NCI-H1105 (cell line): ENCODE results near the gene GLI1.
A peak's percentile ranks its signal among the peaks of the same experiment; 100 is the strongest.
"Not testable (repeated sequence)": the region's sequence is repeated elsewhere in the genome, so short reads cannot be mapped to it uniquely, and the experiment has no call there.

Experiments used
- DNase-seq: peaks from one replicate; lab custom pipeline; 2025; lab: John Stamatoyannopoulos, UW

GLI1 gene

GRCh38 chr12:57476162-57476992 is 16.8 kb downstream of the GLI1 start:
- no peak for DNase-seq

DNA sequence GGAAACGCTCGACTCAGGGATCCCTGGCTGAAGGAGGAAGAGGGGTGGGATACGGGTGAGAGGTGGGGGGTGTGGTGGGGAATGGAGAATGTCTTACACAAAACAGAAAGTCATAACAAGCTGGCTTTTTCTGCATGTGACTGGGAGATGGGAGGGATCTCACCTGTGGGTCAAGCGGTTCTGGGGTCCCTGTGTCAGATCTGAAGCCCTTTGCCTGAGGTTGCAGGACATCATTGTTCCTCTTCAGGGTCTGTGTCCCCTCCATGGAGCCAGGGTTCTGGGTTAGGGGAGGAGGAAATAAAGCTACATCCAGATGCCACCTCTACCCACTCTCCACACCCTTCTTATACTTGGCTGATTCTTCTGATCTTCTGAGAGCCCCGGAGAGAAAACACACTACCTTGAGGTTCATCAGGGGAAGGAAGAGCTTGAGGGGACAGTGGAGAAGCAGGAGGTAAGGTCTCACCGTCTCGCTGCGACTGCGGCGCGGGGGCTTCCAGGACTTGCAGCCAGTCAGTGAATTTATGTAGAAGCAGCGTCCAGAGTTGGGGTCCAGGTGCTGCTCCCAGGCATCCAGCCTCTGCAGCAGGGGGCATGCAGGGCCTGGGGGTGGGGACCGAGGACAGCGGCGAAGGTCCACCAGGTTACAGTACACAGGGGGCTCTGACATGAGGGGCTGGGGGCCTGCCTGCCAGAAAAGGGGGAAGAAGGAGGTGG is 17.6 kb downstream of the GLI1 start:
- no peak for DNase-seq

- no peak for DNase-seq
Measured at GRCh38 chr12:57477710-57478681, 18.4 kb downstream of the GLI1 start.

DNA sequence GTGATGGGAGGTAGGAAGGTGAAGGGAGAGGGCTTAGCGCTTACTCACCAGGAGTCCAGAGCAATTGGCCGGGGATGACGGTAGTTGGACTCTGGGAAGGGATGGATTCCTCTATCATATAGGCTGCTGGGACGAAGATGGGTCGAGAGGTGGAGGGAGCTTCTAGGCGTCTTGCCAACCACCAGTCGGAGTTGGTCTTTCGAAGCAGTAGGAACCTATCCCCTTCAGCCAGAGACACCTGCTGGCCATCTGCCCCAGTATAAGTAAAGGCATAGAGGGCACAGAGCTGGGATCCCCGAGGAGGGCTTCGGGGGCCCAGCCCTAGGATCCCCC is 19.4 kb downstream of the GLI1 start:
- DNase-seq = no peak

GRCh38 chr12:57479376-57480115 is 20.0 kb downstream of the GLI1 start, which contains the start of gene ARHGAP9:
Gene ARHGAP9, minus strand, starts transcription at chr12:57479866. Its CDS starts 460 bp downstream, at chr12:57479406.
- no peak for DNase-seq

DNA sequence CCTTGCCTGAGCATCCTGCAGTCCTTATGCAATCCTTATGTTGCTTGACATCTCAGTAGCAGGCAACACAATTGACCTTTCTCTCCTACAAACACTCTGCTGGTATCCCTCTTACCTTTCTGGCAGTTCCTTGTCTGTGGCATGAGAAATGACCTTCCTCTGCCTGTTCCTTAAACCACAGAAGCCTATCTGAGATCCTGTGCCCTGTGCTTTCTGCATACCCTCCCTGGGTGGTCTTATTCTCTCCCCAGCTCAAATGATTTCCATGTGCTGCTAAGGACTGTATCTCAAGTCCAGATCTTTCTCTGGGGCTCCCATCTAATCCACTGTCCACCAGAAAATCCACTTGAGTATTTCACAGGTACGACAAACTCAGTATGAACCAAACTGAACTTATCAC is 22.1 kb downstream of the GLI1 start:
- no peak for DNase-seq

GRCh38 chr12:57483466-57483865 is 23.9 kb downstream of the GLI1 start:
- DNase-seq = no peak

- no peak for DNase-seq
Measured at GRCh38 chr12:57485695-57486094, 26.1 kb downstream of the GLI1 start.

DNA sequence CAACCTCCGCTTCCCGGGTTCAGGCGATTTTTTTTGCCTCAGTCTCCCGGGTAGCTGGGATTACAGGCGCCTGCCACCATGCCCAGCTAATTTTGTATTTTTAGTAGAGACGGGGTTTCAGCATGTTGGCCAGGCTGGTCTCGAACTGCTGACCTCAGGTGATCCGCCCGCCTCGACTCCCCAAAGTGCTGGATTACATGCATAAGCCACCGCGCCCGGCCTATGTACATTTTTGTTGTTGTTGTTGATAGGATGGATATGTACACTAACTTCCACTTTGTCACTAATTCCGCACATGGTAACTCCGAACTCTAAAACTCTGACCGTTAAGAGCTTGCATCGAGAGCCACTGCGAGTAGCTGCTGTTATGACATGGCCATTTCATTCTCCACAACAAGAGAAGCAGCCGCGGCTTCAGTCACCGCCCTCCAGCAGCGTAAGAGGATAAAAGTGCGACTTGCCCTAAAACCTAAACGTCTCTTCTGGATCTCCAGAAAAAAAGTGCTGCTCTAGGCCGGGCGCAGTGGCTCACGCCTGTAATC is 27.5 kb downstream of the GLI1 start:
- no peak for DNase-seq

GRCh38 chr12:57487597-57488401 is 28.2 kb downstream of the GLI1 start, which contains the start of gene MARS1:
Gene MARS1, plus strand, starts transcription at chr12:57488068. Its CDS starts 23 bp downstream, at chr12:57488091.
- DNase-seq = peak; percentile 87

GRCh38 chr12:57488402-57489156 is 29.0 kb downstream of the GLI1 start:
- DNase-seq = no peak

GRCh38 chr12:57489157-57489641 is 29.6 kb downstream of the GLI1 start:
- DNase-seq = no peak

GRCh38 chr12:57490126-57490525 is 30.5 kb downstream of the GLI1 start:
- DNase-seq = no peak

DNA sequence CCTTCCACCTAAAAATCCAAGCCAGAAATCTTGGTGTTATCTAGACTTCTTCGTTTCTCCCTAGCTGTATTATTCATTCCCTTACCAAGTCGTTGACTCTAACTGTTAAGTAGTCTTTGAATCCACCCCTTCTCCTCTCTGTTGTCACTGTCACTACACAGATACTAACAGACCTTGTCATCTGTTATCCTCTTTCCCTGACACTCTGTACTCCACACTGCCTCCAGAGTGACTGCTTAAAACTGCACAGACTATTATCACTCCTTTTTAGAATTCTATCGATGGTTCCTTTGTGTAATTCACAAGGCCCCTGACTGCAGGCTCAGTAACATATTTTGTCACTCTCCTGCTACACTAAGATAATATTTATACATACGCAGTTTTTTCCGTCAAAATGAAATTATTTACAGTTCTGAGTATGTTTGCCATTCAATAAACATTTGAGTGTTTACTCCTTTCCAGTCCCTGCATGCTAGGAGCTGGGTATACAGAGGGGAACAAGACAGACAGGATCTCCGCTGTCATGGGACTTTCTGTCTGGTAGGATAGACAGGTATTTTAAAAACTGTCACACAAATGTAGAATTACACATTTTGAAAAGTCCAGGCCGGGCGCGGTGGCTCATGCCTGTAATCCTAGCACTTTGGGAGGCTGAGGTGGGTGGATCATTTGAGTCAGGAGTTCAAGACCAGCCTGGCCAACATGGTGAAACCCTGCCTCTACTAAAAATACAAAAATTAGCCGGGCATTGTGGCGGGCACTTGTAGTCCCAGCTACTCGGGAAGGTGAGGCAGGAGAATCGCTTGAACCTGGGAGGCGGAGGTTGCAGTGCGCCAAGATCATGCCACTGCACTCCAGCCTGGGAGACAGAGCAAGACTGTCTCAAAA is 32.1 kb downstream of the GLI1 start:
- no peak for DNase-seq

DNA sequence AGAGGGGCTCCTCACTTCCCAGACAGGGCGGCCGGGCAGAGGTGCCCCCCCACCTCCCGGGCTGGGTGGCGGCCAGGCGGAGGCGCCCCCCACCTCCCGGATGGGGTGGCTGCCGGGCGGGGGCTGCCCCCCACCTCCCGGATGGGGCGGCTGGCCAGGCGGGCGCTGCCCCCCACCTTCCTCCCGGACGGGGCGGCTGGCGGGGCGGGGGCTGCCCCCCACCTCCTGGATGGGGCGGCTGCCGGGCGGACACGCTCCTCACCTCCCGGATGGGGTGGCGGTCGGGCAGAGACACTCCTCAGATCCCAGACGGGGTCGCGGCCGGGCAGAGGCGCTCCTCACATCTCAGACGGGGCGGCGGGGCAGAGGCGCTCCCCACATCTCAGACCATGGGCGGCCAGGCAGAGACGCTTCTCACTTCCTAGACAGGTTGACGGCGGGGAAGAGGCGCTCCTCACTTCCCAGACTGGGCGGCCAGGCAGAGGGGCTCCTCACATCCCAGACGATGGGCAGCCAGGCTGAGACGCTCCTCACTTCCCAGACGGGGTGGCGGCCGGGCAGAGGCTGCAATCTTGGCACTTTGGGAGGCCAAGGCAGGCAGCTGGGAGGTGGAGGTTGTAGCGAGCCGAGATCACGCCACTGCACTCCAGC is 35.6 kb downstream of the GLI1 start:
- DNase-seq = not testable (repeated sequence)

GRCh38 chr12:57496822-57497221 is 37.2 kb downstream of the GLI1 start:
- no peak for DNase-seq

DNA sequence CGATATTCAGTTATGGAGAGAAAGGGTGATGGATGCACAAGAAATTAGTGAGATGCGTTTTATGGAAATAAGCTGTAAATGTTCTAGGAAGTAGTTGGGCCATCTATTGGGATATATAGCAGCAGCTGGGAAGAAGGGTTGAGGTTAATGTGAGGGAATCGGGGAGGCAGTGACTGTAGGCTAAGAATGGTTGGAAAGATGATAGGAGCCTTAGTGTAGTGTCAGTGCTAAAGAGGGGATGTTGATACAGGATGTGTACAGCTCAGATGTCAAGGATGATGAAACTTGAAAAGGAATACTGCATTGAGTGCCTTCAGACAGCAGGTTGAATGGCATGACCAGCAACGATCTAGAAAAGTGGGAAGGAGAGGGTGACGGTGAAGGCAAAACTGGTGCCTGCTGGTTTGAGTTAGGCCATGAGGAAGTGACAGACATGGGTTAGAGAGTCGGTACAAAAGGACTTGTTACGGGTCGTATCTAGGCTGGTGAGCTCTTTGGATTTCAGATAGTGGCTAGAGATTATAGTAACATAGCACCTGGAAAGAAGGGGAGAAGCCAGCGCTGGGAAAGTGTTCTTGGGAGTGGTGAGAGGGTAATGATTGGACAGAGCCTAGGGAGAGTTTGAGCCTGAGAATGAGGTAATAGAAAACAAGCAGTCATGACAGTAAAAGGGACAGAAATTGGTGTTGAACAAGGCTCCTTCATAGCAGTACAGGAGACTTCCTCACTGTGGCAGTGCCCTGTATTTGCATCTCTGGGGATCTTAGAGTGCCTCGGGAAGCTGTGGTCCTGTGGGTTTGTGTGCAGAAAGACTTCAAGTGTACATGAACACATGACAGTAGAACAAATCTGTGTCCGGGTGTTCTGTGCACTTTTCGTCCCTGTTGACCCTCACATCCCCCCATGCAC is 37.9 kb downstream of the GLI1 start:
- no peak for DNase-seq
